K562 (cell line): ENCODE measurements around the gene ELMO1. TPM values are rescaled to one million over a fixed set of nuclear protein-coding genes. Genes with fewer than 3 reads are reported as not detected.

Experiments
- ATAC-seq: fragments of 200-7000 bp; cut with Tn5 transposase; 3 replicates; pipeline ENCODE4 v1.9.1; 2020; ENCODE audit warnings: moderate library complexity
- Bru-seq: library from RNA; stranded (reverse); fragments of 400-500 nt; gene quantifications from one replicate; lab custom pipeline; 2021; lab: Mats Ljungman, UMichigan
- BruChase-seq, 2 experiments: library from RNA; stranded (reverse); fragments of 400-500 nt; gene quantifications; one replicate each; lab custom pipeline; 2021; lab: Mats Ljungman, UMichigan
- BruUV-seq: library from RNA; stranded (reverse); fragments of 400-500 nt; replicated peaks from 2 replicates; lab custom pipeline; 2021; lab: Mats Ljungman, UMichigan
- CTCF ChIA-PET: fragments of 300-600 bp; formaldehyde crosslinking; extraction: SDS; loops from one replicate; lab custom pipeline; 2021; ENCODE audit warnings: low intra/inter-chr PET ratio; lab: Yijun Ruan, JAX
- POLR2A ChIA-PET: fragments of 300-600, 350-650 bp; sonication (Branson Sonifier 250); formaldehyde crosslinking; extraction: SDS; loops from one replicate; lab custom pipeline; 2021; ENCODE audit warnings: antibody characterized with exemption, inconsistent platforms; lab: Yijun Ruan, JAX
- DNase-seq, 4 experiments: peaks; one replicate each; pipeline versions ENCODE4 v3.0.0 to v3.0.0-alpha.2; 2011 to 2018; ENCODE audit warnings: low spot score in 3 of 4, mixed read lengths in 3 of 4; ENCODE audit errors: extremely low read depth in 1 of 4
- FAIRE-seq: peaks from 2 replicates; lab custom pipeline; 2011; peaks lifted over from hg19 to GRCh38; lab: Jason Lieb, UNC
- H2AFZ ChIP-seq: 2 replicates; pipeline ENCODE4 v1.6.0; 2011; ENCODE audit warnings: low read depth, low read length, control low read depth, inconsistent platforms
- H3K27ac ChIP-seq: fragments of 200-600 bp; 3 replicates; pipeline ENCODE4 v1.8.0; 2011; ENCODE audit warnings: low read depth, mild to moderate bottlenecking, control low read depth, inconsistent platforms, low read length, moderate library complexity, mixed read lengths; ENCODE audit errors: extremely low read depth
- H3K27me3 ChIP-seq, 2 experiments: fragments of 300-600 bp in 1 of 2; 2 replicates in 1 of 2; 3 replicates in 1 of 2; pipeline versions ENCODE4 v1.6.0 to v1.8.0; 2011; ENCODE audit warnings: inconsistent platforms in 2 of 2, low read length in 2 of 2, mild to moderate bottlenecking in 1 of 2, mixed read lengths in 1 of 2, moderate library complexity in 1 of 2; ENCODE audit not compliant: control insufficient read depth in 2 of 2, insufficient read depth in 2 of 2
- H3K36me3 ChIP-seq: fragments of 300-600 bp; 3 replicates; pipeline ENCODE4 v1.8.0; 2011; ENCODE audit warnings: mild to moderate bottlenecking, low read length, inconsistent platforms; ENCODE audit not compliant: control insufficient read depth, insufficient read depth
- H3K4me1 ChIP-seq, 2 experiments: fragments of 200-600 bp in 1 of 2; replicated peaks in 1 of 2; 2 replicates in 1 of 2; 3 replicates in 1 of 2; pipeline versions ENCODE4 v1.5.1 to v1.8.0; 2011; ENCODE audit warnings: inconsistent platforms in 2 of 2, low read length in 2 of 2, mild to moderate bottlenecking in 1 of 2, mixed read lengths in 1 of 2, moderate library complexity in 1 of 2; ENCODE audit not compliant: control insufficient read depth in 2 of 2, insufficient read depth in 2 of 2
- H3K4me2 ChIP-seq: 2 replicates; pipeline ENCODE4 v1.6.1; 2011; ENCODE audit warnings: low read length, control low read depth, inconsistent platforms, mixed read lengths; ENCODE audit not compliant: insufficient read depth
- H3K4me3 ChIP-seq: fragments of 200-600 bp; sonication (generic), shearing (Covaris generic); 2 replicates; pipeline ENCODE4 v1.5.1; 2016; ENCODE audit warnings: control low read depth, inconsistent platforms
- H3K79me2 ChIP-seq: fragments of 200-600 bp; 3 replicates; pipeline ENCODE4 v1.8.0; 2011; ENCODE audit warnings: low read length, inconsistent platforms; ENCODE audit not compliant: control insufficient read depth, insufficient read depth
- H3K9ac ChIP-seq, 2 experiments: 2 replicates each; pipeline versions ENCODE4 v1.6.0 to v1.6.1; 2011; ENCODE audit warnings: low read depth in 2 of 2, low read length in 2 of 2, control low read depth in 1 of 2, inconsistent platforms in 1 of 2, mild to moderate bottlenecking in 1 of 2, mixed read lengths in 1 of 2; ENCODE audit not compliant: insufficient read depth in 1 of 2
- H3K9me1 ChIP-seq: one replicate; pipeline ENCODE4 v1.6.0; 2011; ENCODE audit warnings: inconsistent platforms, mild to moderate bottlenecking, low read length, moderate library complexity; ENCODE audit not compliant: control insufficient read depth, insufficient read depth
- H3K9me3 ChIP-seq: replicated peaks from 2 replicates; pipeline ENCODE4 v1.5.1; 2011; ENCODE audit warnings: low read depth, low read length, inconsistent platforms; ENCODE audit not compliant: control insufficient read depth, insufficient read depth
- H4K20me1 ChIP-seq: replicated peaks from 2 replicates; pipeline ENCODE4 v1.6.1; 2011; ENCODE audit warnings: low read length, inconsistent platforms, mixed read lengths; ENCODE audit not compliant: control insufficient read depth, insufficient read depth
- CTBP1 ChIP-seq: fragments of 450-650 bp; IDR thresholded peaks from 2 replicates; pipeline ENCODE4 v1.6.1; 2016; ENCODE audit warnings: borderline replicate concordance
- ETV1 ChIP-seq: fragments of 450-650 bp; conservative IDR thresholded peaks from 2 replicates; pipeline ENCODE4 v1.6.1; 2016; ENCODE audit warnings: missing genetic modification characterization, control low read depth, low read depth, missing compliant biosample characterization
- GMEB1 ChIP-seq: fragments of 250-450 bp; sonication (Bioruptor Pico); IDR thresholded peaks from 2 replicates; pipeline ENCODE4 v1.4.0; 2020; ENCODE audit warnings: mild to moderate bottlenecking
- HDAC3 ChIP-seq: fragments of 450-650 bp; IDR thresholded peaks from 2 replicates; pipeline ENCODE4 v1.6.1; 2018; ENCODE audit warnings: borderline replicate concordance, mild to moderate bottlenecking, moderate library complexity; ENCODE audit not compliant: partially characterized antibody
- HMG20B ChIP-seq: fragments of 250-450 bp; sonication (Bioruptor Pico); IDR thresholded peaks from 2 replicates; pipeline ENCODE4 v1.5.0; 2021; ENCODE audit warnings: mild to moderate bottlenecking
- LARP7 ChIP-seq: fragments of 450-650 bp; IDR thresholded peaks from 2 replicates; pipeline ENCODE4 v1.6.1; 2016
- NRF1 ChIP-seq, 2 experiments: fragments of 450-650 bp; IDR thresholded peaks in 1 of 2; conservative IDR thresholded peaks in 1 of 2; 2 replicates each; pipeline ENCODE4 v1.6.1; 2014; ENCODE audit warnings: mild to moderate bottlenecking in 2 of 2
- POLR2AphosphoS2 ChIP-seq: IDR thresholded peaks from 2 replicates; pipeline ENCODE4 v1.6.1; 2012; ENCODE audit warnings: low read length, improper control_type of control experiment
- RAD21 ChIP-seq, 2 experiments: fragments of 250-450 bp in 1 of 2; fragments of 450-650 bp in 1 of 2; sonication (Bioruptor Pico) in 1 of 2; formaldehyde crosslinking in 1 of 2; IDR thresholded peaks in 1 of 2; conservative IDR thresholded peaks in 1 of 2; 2 replicates each; pipeline versions ENCODE4 v1.4.0 to v1.8.0; 2020 to 2022; ENCODE audit warnings: mild to moderate bottlenecking in 2 of 2, moderate library complexity in 1 of 2
- RBFOX2 ChIP-seq: fragments of 200-400 bp; formaldehyde crosslinking; IDR thresholded peaks from 2 replicates; pipeline ENCODE4 v1.6.1; 2017; ENCODE audit warnings: low read depth, mild to moderate bottlenecking, low read length, moderate library complexity
- SMC3 ChIP-seq: conservative IDR thresholded peaks from 2 replicates; pipeline ENCODE4 v1.6.1; 2011; ENCODE audit warnings: low read depth, low read length, improper control_type of control experiment; ENCODE audit not compliant: insufficient read depth
- SPI1 ChIP-seq: IDR thresholded peaks from 2 replicates; pipeline ENCODE4 v1.6.1; 2011; ENCODE audit warnings: low read depth, low read length, control low read depth, borderline replicate concordance
- ZFP36 ChIP-seq: fragments of 150-350 bp; IDR thresholded peaks from 2 replicates; pipeline ENCODE4 v1.6.1; 2018; ENCODE audit warnings: low read length, low read depth; ENCODE audit not compliant: partially characterized antibody
- WGBS: fragments of 100-300 bp; shearing (Covaris generic); methylation state at CpG from one replicate; pipeline ENCODE4 v1.1.6; 2016; ENCODE audit warnings: low coverage, mixed read lengths; ENCODE audit not compliant: insufficient coverage; ENCODE audit errors: missing lambda C conversion rate; 5-methylcytosine and 5-hydroxymethylcytosine counted together
- in situ Hi-C: fragments of 300-500 bp; cut with MboI; formaldehyde crosslinking; loops from 4 replicates; pipeline ENCODE4 v1.15.0; 2018; ENCODE audit warnings: inconsistent platforms, mixed read lengths
- intact Hi-C: fragments of 100-400 bp; cut with micrococcal nuclease; formaldehyde crosslinking; loops from 2 replicates; pipeline ENCODE4 v1.14.2; 2022
- long read RNA-seq, 3 experiments: library from polyadenylated mRNA in 2 of 3; library from RNA in 1 of 3; unstranded in 2 of 3; stranded (forward) in 1 of 3; transcript quantifications; one replicate each; pipeline ENCODE4 v2.0.0, GENCODE V29; 2019 to 2022
- polyA minus RNA-seq, 3 experiments: library from RNA; depleted of rRNA, polyadenylated mRNA; stranded (reverse); fragments of >200 nt; gene quantifications; 2 replicates each; pipeline ENCODE4 v1.2.3, GENCODE V29; 2011
- polyA plus RNA-seq, 8 experiments: library from polyadenylated mRNA; depleted of rRNA in 4 of 8; stranded (reverse) in 5 of 8; unstranded in 3 of 8; fragments of >200 nt; fragmentation: Nextera tagmentation in 2 of 8; fragmentation: Illumina TruSeq in 1 of 8; extraction: Ambion mirVana in 2 of 8; extraction: Trizol in 1 of 8; gene quantifications; 2 replicates each; pipeline versions ENCODE4 v1.2.1 to v1.2.3, GENCODE V29; 2011 to 2014; ENCODE audit warnings: inconsistent platforms in 1 of 8, missing spikeins in 1 of 8
- total RNA-seq, 7 experiments: library from RNA; depleted of rRNA in 6 of 7; stranded (reverse); fragments of >200 nt in 6 of 7; fragmentation: Illumina TruSeq in 2 of 7; extraction: Trizol in 2 of 7; gene quantifications; 2 replicates each; pipeline versions ENCODE4 v1.2.1 to v1.2.3, GENCODE V29; 2011 to 2021; ENCODE audit warnings: low replicate concordance in 1 of 7

Gene ELMO1, protein sequence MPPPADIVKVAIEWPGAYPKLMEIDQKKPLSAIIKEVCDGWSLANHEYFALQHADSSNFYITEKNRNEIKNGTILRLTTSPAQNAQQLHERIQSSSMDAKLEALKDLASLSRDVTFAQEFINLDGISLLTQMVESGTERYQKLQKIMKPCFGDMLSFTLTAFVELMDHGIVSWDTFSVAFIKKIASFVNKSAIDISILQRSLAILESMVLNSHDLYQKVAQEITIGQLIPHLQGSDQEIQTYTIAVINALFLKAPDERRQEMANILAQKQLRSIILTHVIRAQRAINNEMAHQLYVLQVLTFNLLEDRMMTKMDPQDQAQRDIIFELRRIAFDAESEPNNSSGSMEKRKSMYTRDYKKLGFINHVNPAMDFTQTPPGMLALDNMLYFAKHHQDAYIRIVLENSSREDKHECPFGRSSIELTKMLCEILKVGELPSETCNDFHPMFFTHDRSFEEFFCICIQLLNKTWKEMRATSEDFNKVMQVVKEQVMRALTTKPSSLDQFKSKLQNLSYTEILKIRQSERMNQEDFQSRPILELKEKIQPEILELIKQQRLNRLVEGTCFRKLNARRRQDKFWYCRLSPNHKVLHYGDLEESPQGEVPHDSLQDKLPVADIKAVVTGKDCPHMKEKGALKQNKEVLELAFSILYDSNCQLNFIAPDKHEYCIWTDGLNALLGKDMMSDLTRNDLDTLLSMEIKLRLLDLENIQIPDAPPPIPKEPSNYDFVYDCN
- total RNA-seq (2011; cell fraction: chromatin; rRNA removed; ENCODE audit: low replicate concordance): 4.3 and 9.1 TPM in 2 replicates
- total RNA-seq (2011; cell fraction: nucleolus; rRNA removed): 3.7 and 3.8 TPM in 2 replicates
- total RNA-seq (2011; cell fraction: nucleoplasm; rRNA removed): 2.8 and 5.2 TPM in 2 replicates
- total RNA-seq (2014; rRNA removed) (2.4 and 3.8 TPM in 2 replicates), total RNA-seq (2014; rRNA removed; fragmentation: Illumina TruSeq; extraction: Trizol) (3.6 and 4.3 TPM in 2 replicates), total RNA-seq (2015; rRNA removed; fragmentation: Illumina TruSeq; extraction: Trizol) (5.4 and 7.0 TPM in 2 replicates), total RNA-seq (2021) (5.3 and 5.5 TPM in 2 replicates), polyA plus RNA-seq (2011; rRNA removed) (0.36 and 0.64 TPM in 2 replicates), polyA plus RNA-seq (2014; fragmentation: Illumina TruSeq; extraction: Trizol) (6.3 and 7.2 TPM in 2 replicates), polyA plus RNA-seq (2014; fragmentation: Nextera tagmentation; extraction: Ambion mirVana) (1 to 10 TPM; 2.5 to 3.0 TPM), polyA plus RNA-seq (2014; rRNA removed) (3.8 and 6.8 TPM in 2 replicates), polyA minus RNA-seq (2011; rRNA and poly(A)+ RNA removed) (1.1 and 2.8 TPM in 2 replicates), Bru-seq, nascent RNA (percentile 39 among the genes with signal in this experiment), BruChase-seq, experiment 1, labeled RNA remaining after a 2-hour chase (percentile 35 among the genes with signal in this experiment), BruChase-seq, experiment 2, labeled RNA remaining after a 6-hour chase (percentile 31 among the genes with signal in this experiment)
- 0.28 and 0.80 TPM in 2 replicates for polyA plus RNA-seq (2011; cell fraction: cytosol; rRNA removed)
- polyA plus RNA-seq (2011; cell fraction: nucleus; rRNA removed): 0.20 and 1.2 TPM in 2 replicates
- 4.1 and 5.1 TPM in 2 replicates for polyA plus RNA-seq (2012)
- 0.46 and 1.2 TPM in 2 replicates for polyA minus RNA-seq (2011; cell fraction: cytosol; rRNA and poly(A)+ RNA removed)
- 1.9 and 2.0 TPM in 2 replicates for polyA minus RNA-seq (2011; cell fraction: nucleus; rRNA and poly(A)+ RNA removed)
- long read RNA-seq, experiment 1: 0 reads
- long read RNA-seq, experiment 2, partial matches to known transcripts: 2 of 3 reads
- long read RNA-seq, experiment 2, other reads (novel, unspliced or antisense): 1 of 3 reads
- long read RNA-seq, experiment 3, partial matches to known transcripts: 0 of 1 reads
- long read RNA-seq, experiment 3, other reads (novel, unspliced or antisense): 1 of 1 reads

DNA sequence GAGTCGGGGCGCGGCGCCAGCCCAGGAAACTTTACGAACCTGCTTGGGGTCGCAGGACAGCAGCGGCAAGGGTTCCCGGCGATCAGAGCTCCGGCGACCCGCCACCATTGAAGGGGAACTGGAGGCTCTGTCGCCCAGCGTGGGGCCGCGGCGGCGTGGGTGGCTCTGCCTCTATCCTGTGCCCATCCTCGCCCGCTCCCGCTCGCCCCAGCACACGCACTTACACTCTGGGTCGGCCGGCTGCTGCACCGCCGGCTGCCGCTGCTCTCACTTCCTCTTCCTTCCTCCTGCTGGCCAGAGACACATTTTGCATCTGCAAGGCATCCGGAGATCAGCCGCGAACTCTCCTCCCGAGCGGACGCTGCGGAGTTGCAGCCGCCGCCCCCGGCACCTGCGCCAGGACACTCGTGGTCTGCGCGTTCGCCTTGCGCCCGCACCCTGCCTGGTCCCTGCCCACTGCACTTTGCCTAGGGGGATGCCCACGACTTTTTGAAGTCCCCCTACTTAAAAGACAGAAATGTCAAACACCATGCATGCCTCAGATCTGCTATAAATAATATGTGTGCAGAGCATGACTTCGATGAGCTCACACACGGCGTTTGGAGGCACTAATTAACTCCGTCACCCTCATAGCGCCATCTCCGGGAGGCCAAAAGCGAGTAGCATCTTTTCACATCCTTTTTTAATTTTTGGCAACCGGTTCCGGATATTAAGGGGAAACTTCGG is at the start of gene ELMO1:
Gene ELMO1, minus strand, starts transcription at position 229 of the 726 bp plus-strand sequence. CDS start 106,174 bp downstream, outside the sequence.
- H3K4me2 ChIP-seq: peak within 1 kb of the TSS; percentile 55; the same call in 1 of the 2 replicates
- H3K79me2 ChIP-seq: no peaks in the 10 kb centered on the region
- H3K9me1 ChIP-seq: no peaks in the 10 kb centered on the region
- peaks cover 0 to 17% of the 10 kb centered on the region in 2 experiments; a peak in 2 of 5 replicates for H3K4me1 ChIP-seq
- peak; percentile 96 for ATAC-seq
- H3K27me3 ChIP-seq: peaks cover 15 to 27% of the 10 kb centered on the region in 2 experiments
- no peak within 1 kb of the TSS for H3K27ac ChIP-seq
- intact Hi-C loops (no loop called here), in situ Hi-C loops (no loop called here)
- no TSS peak for BruUV-seq
- peak within 1 kb of the TSS; percentile 72; the same call in 1 of the 2 replicates for H2AFZ ChIP-seq
- DNase-seq: peak; percentile 21 to 67 (median 31)
- no peaks in the 10 kb centered on the region for H3K9me3 ChIP-seq
- ChIA-PET POLR2A (no interaction called here), CTCF (no interaction called here)
- 2% methylated on average over 44 of the region's 56 CpGs for WGBS
- peak within 1 kb of the TSS in 1 of 2 experiments; percentile 45; a peak in 1 of 4 replicates for H3K9ac ChIP-seq
- H3K4me3 ChIP-seq: peak within 1 kb of the TSS; percentile 19; the same call in 1 of the 2 replicates
- FAIRE-seq: no peak
- H4K20me1 ChIP-seq: no peaks in the 10 kb centered on the region
- no peaks in the 10 kb centered on the region for H3K36me3 ChIP-seq
- TF ChIP-seq POLR2AphosphoS2 (no peak), HMG20B (CRISPR knock-in tag) (no peak), GMEB1 (CRISPR knock-in tag) (no peak), HDAC3 (no peak), RBFOX2 (no peak), LARP7 (no peak), SMC3 (0 out of 2 replicates have a peak, but pooled peaks have one; percentile 7), CTBP1 (peak; percentile 39; the same call in 1 of the 2 replicates), NRF1 (conservative IDR thresholded peaks at IDR 0.05 in 1 of 2, IDR thresholded peaks at IDR 0.05 in 1 of 2) (peak; percentile 34 to 39; a peak in 3 of 4 replicates), SPI1 (peak; percentile 92), RAD21 (CRISPR knock-in tag; conservative IDR thresholded peaks at IDR 0.05 in 1 of 2, IDR thresholded peaks at IDR 0.05 in 1 of 2) (peak; percentile 25 to 40; a peak in 3 of 4 replicates), ZFP36 (peak; percentile 20), ETV1 (tag) (peak; percentile 75)
